Measurements from ENCODE around the gene RPS4Y1. TPM values are rescaled to one million over a fixed set of nuclear protein-coding genes. Genes with fewer than 3 reads are reported as not detected.

RPS4Y1 gene
- polyA plus RNA-seq, 1 donor = 673 TPM

Other genes starting within 250 kb of the RPS4Y1 start
- gene SRY, start 53.9 kb upstream of the RPS4Y1 start, polyA plus RNA-seq = 0.70 TPM
- gene ZFY, start 93.8 kb downstream of the RPS4Y1 start, polyA plus RNA-seq = 13.4 TPM